ENCODE results near the gene RARRES1.
"Not testable (repeated sequence)": the region's sequence is repeated elsewhere in the genome, so short reads cannot be mapped to it uniquely, and the experiment has no call there.

Gene RARRES1

GRCh38 chr3:158733656-158734055, 1.4 kb upstream of the RARRES1 start:
- DNase-seq (ENCODE audit: low spot score): no peak

GRCh38 chr3:158732856-158733200, 571 bp upstream of the RARRES1 start:
- no peak for DNase-seq (ENCODE audit: low spot score)

DNA sequence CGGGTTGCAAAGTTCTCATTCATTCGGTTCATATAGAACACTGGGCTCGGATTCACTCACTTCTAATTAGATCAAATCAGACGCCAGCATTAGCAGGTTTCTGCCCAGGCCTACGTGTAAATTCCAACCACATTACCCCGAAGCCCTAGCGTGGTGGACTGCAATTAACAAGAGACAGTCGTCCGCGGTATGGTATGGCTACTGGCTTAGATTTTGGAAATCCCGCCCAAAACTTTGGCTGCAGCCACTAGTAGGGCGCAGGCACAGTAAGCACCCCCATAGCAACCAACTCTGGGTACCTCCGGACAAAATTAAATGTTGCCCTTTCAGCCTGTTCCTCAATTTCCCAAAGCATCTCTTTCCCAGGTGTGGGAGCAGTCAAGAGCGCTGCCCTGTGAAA, 771 bp downstream of the RARRES1 start:
- no peak for DNase-seq (ENCODE audit: low spot score)

- no peak for DNase-seq (ENCODE audit: low spot score)
Measured at GRCh38 chr3:158728851-158729250, 3.4 kb downstream of the RARRES1 start.

- DNase-seq (ENCODE audit: low spot score): no peak
Measured at GRCh38 chr3:158728061-158728377, 4.2 kb downstream of the RARRES1 start.

DNA sequence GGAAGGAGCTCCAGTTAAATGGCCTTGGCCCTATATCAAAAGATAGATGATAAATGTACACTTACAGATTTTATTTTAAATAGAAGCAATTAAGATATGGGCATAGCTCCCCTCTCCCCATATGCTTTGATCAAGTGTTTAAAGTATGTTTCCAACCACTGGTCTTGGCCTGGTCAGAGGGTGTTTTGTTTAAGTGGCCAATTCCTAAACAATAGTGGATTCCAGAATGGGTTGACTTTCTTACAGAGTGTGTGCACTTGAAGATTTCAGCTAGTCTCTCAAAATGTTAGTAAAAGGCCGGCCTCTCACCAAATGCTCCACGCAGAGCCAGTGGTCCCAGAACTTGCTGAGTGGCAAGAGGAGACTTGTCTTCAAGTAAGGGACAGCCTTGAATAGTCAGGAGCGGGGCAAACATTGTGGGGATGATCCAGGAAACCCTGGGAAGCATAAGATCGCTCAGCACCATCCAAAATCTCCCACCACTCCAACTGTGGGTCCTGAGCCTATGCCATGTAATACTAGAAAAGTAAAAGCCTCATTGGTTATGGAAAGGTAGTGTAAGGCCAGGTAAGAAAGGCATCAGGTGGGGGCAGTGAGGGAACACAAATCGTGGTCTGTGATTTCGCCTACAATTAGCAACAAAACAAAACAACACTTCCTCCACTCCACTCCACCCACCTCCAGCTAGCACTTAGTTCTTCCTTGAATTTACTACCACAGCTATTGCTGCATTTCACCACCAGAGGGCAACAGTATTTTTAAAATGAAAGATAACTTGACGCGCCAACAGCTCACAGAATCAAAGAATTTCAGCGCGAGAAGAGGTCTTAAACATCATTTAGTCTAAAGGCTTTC, 4.8 kb downstream of the RARRES1 start:
- DNase-seq (ENCODE audit: low spot score): peak; percentile 67

GRCh38 chr3:158725348-158726011, 6.8 kb downstream of the RARRES1 start:
- DNase-seq (ENCODE audit: low spot score): no peak

DNA sequence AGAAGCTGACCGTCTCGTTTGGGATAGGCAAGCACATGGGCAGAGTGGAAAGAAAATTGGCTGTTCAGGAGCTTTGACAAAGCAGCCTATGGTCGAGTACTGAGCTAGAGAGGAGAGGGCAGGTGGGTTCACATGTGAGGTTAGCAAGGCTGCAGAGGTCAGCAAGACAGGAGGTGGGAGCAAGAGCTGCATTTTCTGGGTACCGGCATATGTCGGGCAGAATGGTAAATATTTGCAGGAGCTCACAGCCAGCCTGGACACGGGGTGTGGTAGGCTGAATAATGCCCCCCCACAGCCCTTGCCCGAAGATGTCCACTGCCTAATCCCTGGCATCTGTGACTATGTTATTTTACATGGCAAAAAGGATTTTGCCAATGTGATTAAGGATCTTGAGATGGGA, 8.3 kb downstream of the RARRES1 start:
- no peak for DNase-seq (ENCODE audit: low spot score)

- no peak for DNase-seq (ENCODE audit: low spot score)
Measured at GRCh38 chr3:158722108-158722507, 10.1 kb downstream of the RARRES1 start.

DNA sequence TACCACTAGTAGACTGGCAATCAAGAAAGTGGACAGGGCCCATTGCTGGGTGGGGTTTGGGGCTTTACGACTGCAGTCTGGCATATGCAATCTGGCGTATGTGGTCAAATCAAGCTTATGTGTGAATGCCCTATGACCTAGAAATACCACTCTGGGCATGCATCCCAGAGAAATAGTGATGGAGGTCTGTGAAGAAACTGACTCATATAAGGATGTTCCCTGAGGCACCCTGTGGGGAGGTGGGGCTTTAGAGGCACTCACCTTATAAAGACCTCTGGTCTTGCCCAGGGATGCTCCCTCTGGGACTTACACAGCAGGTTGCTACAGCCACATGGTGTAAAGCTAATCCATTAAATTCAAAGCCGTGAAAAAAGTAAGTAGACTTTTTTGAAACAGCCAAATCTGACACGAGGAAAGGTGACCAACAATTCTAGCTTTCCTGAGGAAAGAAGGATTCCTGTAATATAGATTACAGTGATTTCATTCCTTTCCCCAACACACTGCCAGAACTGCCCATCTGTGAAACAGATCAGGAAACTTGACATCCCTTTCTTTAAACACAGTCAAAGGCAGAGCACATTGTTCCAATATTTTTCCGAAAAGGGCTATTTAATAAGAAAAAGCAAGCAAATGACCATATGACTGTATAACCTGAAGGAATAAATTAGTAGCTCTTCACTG, 13.6 kb downstream of the RARRES1 start:
- no peak for DNase-seq (ENCODE audit: low spot score)

- DNase-seq (ENCODE audit: low spot score): no peak
Measured at GRCh38 chr3:158717576-158717975, 14.7 kb downstream of the RARRES1 start.

GRCh38 chr3:158713094-158713499, 19.2 kb downstream of the RARRES1 start:
- peak; percentile 33 for DNase-seq (ENCODE audit: low spot score)

GRCh38 chr3:158712443-158712842, 19.8 kb downstream of the RARRES1 start:
- peak; percentile 10 for DNase-seq (ENCODE audit: low spot score)

GRCh38 chr3:158711886-158712285, 20.4 kb downstream of the RARRES1 start:
- no peak for DNase-seq (ENCODE audit: low spot score)

GRCh38 chr3:158710601-158711000, 21.7 kb downstream of the RARRES1 start:
- no peak for DNase-seq (ENCODE audit: low spot score)

DNA sequence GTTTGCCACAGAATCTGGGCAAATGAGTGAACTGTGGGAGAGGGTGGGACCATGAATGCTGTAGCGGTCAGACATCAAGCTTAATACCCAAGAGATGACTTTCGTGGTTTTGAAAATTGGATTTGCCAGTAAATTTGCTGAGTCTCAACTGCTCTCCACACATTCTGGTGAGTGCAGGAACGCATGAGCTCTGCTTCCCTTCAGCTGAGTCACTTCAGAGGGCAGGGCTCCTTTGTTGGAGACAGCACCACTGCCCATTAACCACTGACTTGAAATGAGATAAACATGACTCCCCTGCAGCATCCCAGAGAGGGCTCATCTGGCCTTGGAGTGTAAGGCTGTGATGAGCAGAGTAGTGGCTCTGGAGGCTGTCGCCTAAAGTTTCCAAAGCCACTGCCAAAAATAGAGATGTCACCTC, 22.6 kb downstream of the RARRES1 start:
- DNase-seq (ENCODE audit: low spot score): no peak

- DNase-seq (ENCODE audit: low spot score): no peak
Measured at GRCh38 chr3:158703566-158703965, 28.7 kb downstream of the RARRES1 start.

DNA sequence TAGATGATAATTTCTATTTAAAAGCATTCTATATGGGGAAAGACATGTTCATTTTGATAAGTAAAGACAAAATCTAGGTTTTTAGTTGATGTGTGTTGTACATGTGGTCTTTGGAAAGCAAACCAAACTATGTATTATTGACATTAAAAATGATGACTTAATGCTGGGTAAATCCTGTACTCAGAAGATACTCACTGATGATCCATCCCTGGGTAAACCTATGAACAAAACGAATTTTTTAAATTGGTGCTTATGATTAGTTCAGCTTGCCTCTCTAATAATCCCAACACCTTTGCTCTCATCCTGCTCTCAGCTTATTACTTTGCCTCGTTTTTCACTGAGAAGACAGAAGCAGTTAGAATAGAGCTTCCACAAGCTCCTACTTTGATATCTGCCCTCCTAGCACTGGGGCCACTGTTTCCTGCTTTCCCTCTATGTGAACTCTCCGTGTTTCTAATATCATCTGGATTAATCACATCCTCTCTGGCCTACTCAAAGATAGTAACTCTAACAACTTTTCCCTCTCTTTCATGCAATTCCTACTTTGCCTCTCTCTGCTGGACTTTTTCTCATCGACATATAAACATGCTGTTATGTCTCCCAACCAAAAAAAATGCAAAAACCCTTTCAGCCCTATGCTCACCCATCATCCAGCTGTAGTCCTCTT, 29.3 kb downstream of the RARRES1 start:
- no peak for DNase-seq (ENCODE audit: low spot score)

DNA sequence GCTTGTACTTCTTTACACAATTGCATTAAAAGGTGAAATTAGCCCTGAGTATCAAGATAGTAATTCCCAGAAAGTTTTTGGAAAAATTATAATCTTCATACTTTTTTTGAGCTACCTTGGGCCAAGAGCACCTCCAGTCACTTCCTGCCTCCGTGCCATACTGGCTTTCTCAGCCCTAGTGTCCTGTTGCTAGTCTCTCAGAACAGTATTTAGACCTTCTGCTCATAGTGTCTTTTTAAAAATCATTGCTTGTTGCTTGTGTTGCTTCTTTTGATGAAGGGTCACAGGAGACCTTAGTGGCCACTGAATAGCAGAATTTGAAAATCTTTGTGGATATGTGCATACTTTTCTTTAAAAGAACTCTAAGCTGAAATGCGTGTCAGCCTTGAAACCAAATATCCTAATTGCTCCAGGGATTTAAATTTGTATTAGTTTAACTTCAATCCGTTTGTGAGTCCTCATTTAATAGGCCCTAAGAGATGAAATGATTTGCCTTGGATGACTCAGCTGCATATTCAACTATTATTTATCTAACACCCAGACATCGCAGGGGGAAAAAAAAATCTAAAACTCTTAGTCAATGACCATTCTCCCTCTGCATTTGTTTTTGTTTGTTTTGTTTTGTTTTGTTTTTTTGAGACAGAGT, 30.7 kb downstream of the RARRES1 start:
- DNase-seq (ENCODE audit: low spot score): no peak

DNA sequence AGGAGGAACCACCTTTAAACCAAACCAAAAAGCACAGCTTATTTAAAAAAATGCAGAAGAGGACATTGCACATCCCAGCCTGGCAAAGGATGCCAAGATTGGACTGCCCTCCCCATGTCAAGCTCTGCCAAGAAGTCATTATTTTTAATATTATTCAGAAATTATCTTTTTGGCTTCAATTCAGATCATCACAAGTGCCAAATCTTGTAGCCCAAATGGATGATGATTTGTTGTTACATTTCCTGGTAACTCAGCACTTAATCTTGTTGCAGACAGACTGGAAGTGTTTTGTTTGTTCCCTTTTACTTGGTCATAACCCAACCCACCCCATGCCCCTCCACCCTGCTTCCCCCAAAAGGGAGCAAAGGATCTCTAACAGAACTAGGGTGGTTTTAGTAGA, 31.7 kb downstream of the RARRES1 start:
- no peak for DNase-seq (ENCODE audit: low spot score)

- no peak for DNase-seq (ENCODE audit: low spot score)
Measured at GRCh38 chr3:158696618-158697017, 35.6 kb downstream of the RARRES1 start.

- not testable (repeated sequence) for DNase-seq (ENCODE audit: low spot score)
Measured at GRCh38 chr3:158693866-158694456, 38.3 kb downstream of the RARRES1 start.
